WTC11 (cell line): Measurements from ENCODE around the gene TGFBR2. TPM values are rescaled to one million over a fixed set of nuclear protein-coding genes. Genes with fewer than 3 reads are reported as not detected.
A peak's percentile ranks its signal among the peaks of the same experiment; 100 is the strongest.

ENCODE experiments used
- ATAC-seq: fragments of 200-7000 bp; cut with Tn5 transposase; 2 replicates; pipeline ENCODE4 v1.10.0; 2021; ENCODE audit warnings: mild to moderate bottlenecking, moderate library complexity
- CTCF ChIA-PET: fragments of 300-600 bp; sonication (Branson Sonifier 250); formaldehyde crosslinking; loops from one replicate; lab custom pipeline; 2021; ENCODE audit warnings: antibody characterized with exemption; lab: Charles Lee
- POLR2A ChIA-PET: fragments of 350-600 bp; sonication (Branson Sonifier 250); formaldehyde crosslinking; loops from one replicate; lab custom pipeline; 2021; ENCODE audit warnings: antibody characterized with exemption; lab: Charles Lee
- DNase-seq: peaks from one replicate; pipeline ENCODE4 v3.0.0; 2021; ENCODE audit warnings: low spot score
- H3K27ac Mint-ChIP-seq: 2 replicates; pipeline ENCODE4 v1.8.0; 2021; ENCODE audit warnings: mixed read lengths
- H3K27me3 Mint-ChIP-seq: 2 replicates; pipeline ENCODE4 v1.8.0; 2021; ENCODE audit warnings: low read depth, mild to moderate bottlenecking, moderate library complexity, mixed read lengths
- H3K36me3 Mint-ChIP-seq: 2 replicates; pipeline ENCODE4 v1.8.0; 2021; ENCODE audit warnings: mixed read lengths
- H3K4me1 Mint-ChIP-seq: 2 replicates; pipeline ENCODE4 v1.8.0; 2022; ENCODE audit warnings: mixed read lengths
- H3K4me3 Mint-ChIP-seq: 2 replicates; pipeline ENCODE4 v1.8.0; 2021; ENCODE audit warnings: mild to moderate bottlenecking, moderate library complexity, mixed read lengths
- H3K9me3 Mint-ChIP-seq: 2 replicates; pipeline ENCODE4 v1.8.0; 2021; ENCODE audit warnings: mixed read lengths
- CREM ChIP-seq: sonication (generic); formaldehyde crosslinking; IDR thresholded peaks from 2 replicates; pipeline ENCODE4 v1.8.1; 2022; ENCODE audit warnings: mild to moderate bottlenecking, missing genetic modification reagents, moderate library complexity
- CTCF ChIP-seq: fragments of 200-600 bp; IDR thresholded peaks from 2 replicates; pipeline ENCODE4 v1.8.0; 2022; ENCODE audit warnings: antibody characterized with exemption
- E2F1 ChIP-seq: sonication (generic); formaldehyde crosslinking; IDR thresholded peaks from 2 replicates; pipeline ENCODE4 v1.8.0; 2022; ENCODE audit warnings: mild to moderate bottlenecking, missing genetic modification reagents
- FOXJ3 ChIP-seq: sonication (generic); formaldehyde crosslinking; IDR thresholded peaks from 2 replicates; pipeline ENCODE4 v1.9.0; 2021; ENCODE audit warnings: missing genetic modification reagents, mild to moderate bottlenecking, borderline replicate concordance
- FOXK1 ChIP-seq: sonication (generic); formaldehyde crosslinking; IDR thresholded peaks from 2 replicates; pipeline ENCODE4 v1.8.0; 2022; ENCODE audit warnings: mild to moderate bottlenecking, moderate library complexity, missing genetic modification reagents
- FOXP1 ChIP-seq: sonication (generic); formaldehyde crosslinking; IDR thresholded peaks from 2 replicates; pipeline ENCODE4 v1.8.0; 2022; ENCODE audit warnings: missing genetic modification reagents, mild to moderate bottlenecking, moderate library complexity, borderline replicate concordance
- IRF1 ChIP-seq: sonication (generic); formaldehyde crosslinking; IDR thresholded peaks from 2 replicates; pipeline ENCODE4 v1.8.0; 2023; ENCODE audit warnings: missing genetic modification reagents
- JUN ChIP-seq: sonication (generic); formaldehyde crosslinking; IDR thresholded peaks from 2 replicates; pipeline ENCODE4 v1.8.0; 2023; ENCODE audit warnings: mild to moderate bottlenecking, missing genetic modification reagents
- KAT7 ChIP-seq: sonication (generic); formaldehyde crosslinking; IDR thresholded peaks from 2 replicates; pipeline ENCODE4 v1.8.1; 2023; ENCODE audit warnings: missing genetic modification reagents, mild to moderate bottlenecking, borderline replicate concordance
- NFE2L1 ChIP-seq: sonication (generic); formaldehyde crosslinking; IDR thresholded peaks from 2 replicates; pipeline ENCODE4 v1.8.1; 2023; ENCODE audit warnings: missing genetic modification reagents
- NFYB ChIP-seq: sonication (generic); formaldehyde crosslinking; conservative IDR thresholded peaks from 2 replicates; pipeline ENCODE4 v1.8.0; 2022; ENCODE audit warnings: low read depth, missing genetic modification reagents
- PRRX2 ChIP-seq: fragments of 250-450 bp; sonication (Bioruptor Pico); IDR thresholded peaks from 2 replicates; pipeline ENCODE4 v1.8.0; 2021; ENCODE audit warnings: mild to moderate bottlenecking
- SMAD3 ChIP-seq: sonication (generic); formaldehyde crosslinking; IDR thresholded peaks from 2 replicates; pipeline ENCODE4 v1.8.0; 2022; ENCODE audit warnings: missing genetic modification reagents, mild to moderate bottlenecking, borderline replicate concordance
- SMAD4 ChIP-seq: sonication (generic); formaldehyde crosslinking; IDR thresholded peaks from 2 replicates; pipeline ENCODE4 v1.8.0; 2022; ENCODE audit warnings: mild to moderate bottlenecking, missing genetic modification reagents
- TCF7 ChIP-seq: sonication (generic); formaldehyde crosslinking; IDR thresholded peaks from 2 replicates; pipeline ENCODE4 v1.8.0; 2022; ENCODE audit warnings: mild to moderate bottlenecking, low read depth, missing genetic modification reagents, moderate library complexity
- TEAD1 ChIP-seq: sonication (generic); formaldehyde crosslinking; IDR thresholded peaks from 2 replicates; pipeline ENCODE4 v1.8.0; 2022; ENCODE audit warnings: mild to moderate bottlenecking, missing genetic modification reagents
- ZNF232 ChIP-seq: sonication (generic); formaldehyde crosslinking; IDR thresholded peaks from 2 replicates; pipeline ENCODE4 v1.8.0; 2022; ENCODE audit warnings: mild to moderate bottlenecking, missing genetic modification reagents
- ZNF263 ChIP-seq: sonication (generic); formaldehyde crosslinking; IDR thresholded peaks from 2 replicates; pipeline ENCODE4 v1.8.1; 2022; ENCODE audit warnings: low read depth, mild to moderate bottlenecking, moderate library complexity, missing genetic modification reagents
- ZNF416 ChIP-seq: fragments of 250-450 bp; sonication (Bioruptor Pico); IDR thresholded peaks from 2 replicates; pipeline ENCODE4 v1.9.0; 2021; ENCODE audit warnings: mild to moderate bottlenecking, inconsistent platforms
- total RNA-seq: library from RNA; stranded (reverse); gene quantifications from 3 replicates; pipeline ENCODE4 v1.2.3, GENCODE V29; 2021
- TF ChIP-seq, protein P1 (sequence below): fragments of 250-450 bp; sonication (Bioruptor Pico); IDR thresholded peaks from 2 replicates; pipeline ENCODE4 v1.9.0; 2021; ENCODE audit warnings: mild to moderate bottlenecking

Gene TGFBR2
- total RNA-seq, 1 experiment from 2014 or later, result 9.6 TPM

GRCh38 chr3:30694148-30694547 is 87.7 kb downstream of the TGFBR2 start:
- CTCF ChIA-PET, result interaction anchor here (1.0 to 4.9 kb wide), 13 partner anchors 13 to 559 kb away, joined by 3 to 18 read pairs (median 5); no protein-coding TSS in a partner anchor
- H3K27ac Mint-ChIP-seq, result 0 out of 2 replicates have a peak overlapping the region, but pooled peaks have one; percentile 32

DNA sequence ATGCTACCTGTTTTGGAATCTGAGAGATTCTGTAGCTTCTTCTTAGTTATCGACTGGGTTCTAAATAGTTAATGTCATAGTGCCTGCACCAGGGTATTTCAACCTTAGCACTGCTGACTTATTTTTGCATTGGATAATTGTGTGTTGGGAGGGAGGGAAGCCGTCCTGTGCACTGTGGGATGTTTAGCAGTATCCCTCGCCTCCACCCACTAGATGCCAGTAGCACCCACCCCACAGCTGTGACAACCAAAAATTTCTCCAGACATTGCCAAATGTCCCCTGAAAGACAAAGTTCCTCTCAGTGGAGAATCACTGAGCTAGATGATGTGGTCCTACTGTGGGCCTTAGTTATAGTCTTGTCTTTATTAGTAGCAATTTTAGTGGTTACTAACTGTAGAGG is 88.3 kb downstream of the TGFBR2 start:
- TF ChIP-seq SMAD4, result no peak
- TF ChIP-seq ZNF232 (CRISPR knock-in tag), result no peak
- TF ChIP-seq NFYB (CRISPR knock-in tag), result no peak
- TF ChIP-seq FOXJ3, result no peak
- TF ChIP-seq CTCF, result no peak
- TF ChIP-seq IRF1 (CRISPR knock-in tag), result no peak
- TF ChIP-seq, protein P1, sequence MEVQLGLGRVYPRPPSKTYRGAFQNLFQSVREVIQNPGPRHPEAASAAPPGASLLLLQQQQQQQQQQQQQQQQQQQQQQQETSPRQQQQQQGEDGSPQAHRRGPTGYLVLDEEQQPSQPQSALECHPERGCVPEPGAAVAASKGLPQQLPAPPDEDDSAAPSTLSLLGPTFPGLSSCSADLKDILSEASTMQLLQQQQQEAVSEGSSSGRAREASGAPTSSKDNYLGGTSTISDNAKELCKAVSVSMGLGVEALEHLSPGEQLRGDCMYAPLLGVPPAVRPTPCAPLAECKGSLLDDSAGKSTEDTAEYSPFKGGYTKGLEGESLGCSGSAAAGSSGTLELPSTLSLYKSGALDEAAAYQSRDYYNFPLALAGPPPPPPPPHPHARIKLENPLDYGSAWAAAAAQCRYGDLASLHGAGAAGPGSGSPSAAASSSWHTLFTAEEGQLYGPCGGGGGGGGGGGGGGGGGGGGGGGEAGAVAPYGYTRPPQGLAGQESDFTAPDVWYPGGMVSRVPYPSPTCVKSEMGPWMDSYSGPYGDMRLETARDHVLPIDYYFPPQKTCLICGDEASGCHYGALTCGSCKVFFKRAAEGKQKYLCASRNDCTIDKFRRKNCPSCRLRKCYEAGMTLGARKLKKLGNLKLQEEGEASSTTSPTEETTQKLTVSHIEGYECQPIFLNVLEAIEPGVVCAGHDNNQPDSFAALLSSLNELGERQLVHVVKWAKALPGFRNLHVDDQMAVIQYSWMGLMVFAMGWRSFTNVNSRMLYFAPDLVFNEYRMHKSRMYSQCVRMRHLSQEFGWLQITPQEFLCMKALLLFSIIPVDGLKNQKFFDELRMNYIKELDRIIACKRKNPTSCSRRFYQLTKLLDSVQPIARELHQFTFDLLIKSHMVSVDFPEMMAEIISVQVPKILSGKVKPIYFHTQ (CRISPR knock-in tag), result no peak
- no peak for TF ChIP-seq FOXP1
- no peak for TF ChIP-seq PRRX2
- TF ChIP-seq CREM, result no peak
- no peak for TF ChIP-seq NFE2L1 (CRISPR knock-in tag)
- no peak for TF ChIP-seq TCF7
- ChIA-PET POLR2A (interaction anchor here (1.6 kb wide), 1 partner anchor 435 kb away, joined by 3 read pairs; no protein-coding TSS in a partner anchor), CTCF (interaction anchor here (0.5 to 4.9 kb wide), 7 partner anchors 14 to 652 kb away, joined by 3 to 18 read pairs (median 4); no protein-coding TSS in a partner anchor)
- no peak for DNase-seq
- Mint-ChIP-seq H3K36me3 (peaks cover 35% of the 10 kb centered on the region), H3K4me3 (no peak overlapping the region), H3K27me3 (no peaks in the 10 kb centered on the region), H3K27ac (0 out of 2 replicates have a peak overlapping the region, but pooled peaks have one; percentile 32), H3K4me1 (peaks cover 63% of the 10 kb centered on the region), H3K9me3 (0 out of 2 replicates have a peak, but pooled peaks cover 4% of the 10 kb centered on the region)
- no peak for ATAC-seq

More at GRCh38 chr3:30694148-30694547, 87.7 kb downstream of the TGFBR2 start:
- peaks cover 65% of the 10 kb centered on the region for H3K4me1 Mint-ChIP-seq
- H3K36me3 Mint-ChIP-seq, result peaks cover 37% of the 10 kb centered on the region
- no peaks in the 10 kb centered on the region for H3K27me3 Mint-ChIP-seq
- 0 out of 2 replicates have a peak, but pooled peaks cover 4% of the 10 kb centered on the region for H3K9me3 Mint-ChIP-seq
- TF ChIP-seq JUN (CRISPR knock-in tag) (no peak), FOXK1 (no peak), KAT7 (CRISPR knock-in tag) (no peak), TCF7 (no peak), SMAD3 (CRISPR knock-in tag) (no peak), ZNF263 (CRISPR knock-in tag) (no peak), TEAD1 (CRISPR knock-in tag) (no peak), FOXP1 (no peak), ZNF416 (CRISPR knock-in tag) (no peak), E2F1 (CRISPR knock-in tag) (no peak)
- POLR2A ChIA-PET, result interaction anchor here (0.7 to 1.6 kb wide), 2 partner anchors 23 to 435 kb away, joined by 3 to 7 read pairs; no protein-coding TSS in a partner anchor
- no peak overlapping the region for H3K4me3 Mint-ChIP-seq
- ATAC-seq (no peak), DNase-seq (no peak)
